ENCODE data around the gene OR2A7.
"Not testable (repeated sequence)": the region's sequence is repeated elsewhere in the genome, so short reads cannot be mapped to it uniquely, and the experiment has no call there.

The OR2A7 gene, protein sequence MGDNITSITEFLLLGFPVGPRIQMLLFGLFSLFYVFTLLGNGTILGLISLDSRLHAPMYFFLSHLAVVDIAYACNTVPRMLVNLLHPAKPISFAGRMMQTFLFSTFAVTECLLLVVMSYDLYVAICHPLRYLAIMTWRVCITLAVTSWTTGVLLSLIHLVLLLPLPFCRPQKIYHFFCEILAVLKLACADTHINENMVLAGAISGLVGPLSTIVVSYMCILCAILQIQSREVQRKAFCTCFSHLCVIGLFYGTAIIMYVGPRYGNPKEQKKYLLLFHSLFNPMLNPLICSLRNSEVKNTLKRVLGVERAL

DNA sequence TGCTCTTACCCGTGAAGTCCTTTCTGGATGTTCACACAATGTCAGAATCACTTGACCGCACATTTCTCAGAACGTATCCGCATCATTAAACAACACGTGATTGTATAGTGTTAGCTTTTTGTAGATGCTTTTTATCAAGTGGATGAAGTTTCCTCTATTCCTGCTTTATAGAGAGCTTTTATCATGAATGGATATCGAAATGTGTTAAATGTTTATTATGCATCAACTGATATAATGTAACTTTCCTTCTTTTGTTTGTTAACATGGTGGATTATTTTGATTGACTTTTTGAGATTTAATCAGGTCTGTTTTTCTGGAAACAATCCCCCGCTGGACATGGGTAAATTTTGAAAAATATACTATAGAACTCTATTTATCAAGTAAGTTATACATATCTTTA is at the start of gene OR2A7:
OR2A7 (minus strand) TSS at position 101 of the 400 bp plus-strand sequence. CDS start 5,164 bp downstream, outside the sequence.
- not testable (repeated sequence) for DNase-seq

DNA sequence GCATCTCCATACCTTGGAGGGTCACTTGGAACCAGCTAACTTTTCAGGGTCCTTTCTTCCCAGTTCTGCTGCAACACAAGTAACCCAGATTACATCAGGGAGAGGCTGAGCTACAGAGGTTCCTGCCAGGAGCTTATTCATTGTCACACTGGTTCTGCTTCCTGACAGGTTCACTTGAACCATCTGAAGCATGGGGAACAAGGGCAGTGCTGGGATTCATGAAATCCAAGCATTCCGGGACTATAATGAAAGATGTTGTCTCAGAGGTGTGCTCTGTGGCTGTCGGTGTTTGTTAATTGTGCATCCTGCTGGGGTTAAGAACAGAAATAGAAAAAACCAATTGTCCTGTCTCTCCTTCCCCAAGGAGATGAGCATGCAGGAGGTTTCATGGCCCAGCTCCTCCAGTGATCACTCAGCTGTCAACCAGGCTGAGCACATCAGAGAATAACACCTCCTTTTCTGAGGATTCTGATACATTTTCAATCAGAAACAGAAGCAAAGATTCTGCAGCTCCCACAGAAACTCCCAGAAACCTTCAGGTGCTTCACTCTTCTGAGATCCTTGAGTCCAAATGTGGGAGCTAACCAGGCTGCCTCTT is 47.4 kb upstream of the OR2A7 start, which contains the start of gene OR2A1:
OR2A1 (plus strand) TSS at position 548 of the 598 bp plus-strand sequence. CDS start 5,706 bp downstream, outside the sequence.
- not testable (repeated sequence) for DNase-seq

DNA sequence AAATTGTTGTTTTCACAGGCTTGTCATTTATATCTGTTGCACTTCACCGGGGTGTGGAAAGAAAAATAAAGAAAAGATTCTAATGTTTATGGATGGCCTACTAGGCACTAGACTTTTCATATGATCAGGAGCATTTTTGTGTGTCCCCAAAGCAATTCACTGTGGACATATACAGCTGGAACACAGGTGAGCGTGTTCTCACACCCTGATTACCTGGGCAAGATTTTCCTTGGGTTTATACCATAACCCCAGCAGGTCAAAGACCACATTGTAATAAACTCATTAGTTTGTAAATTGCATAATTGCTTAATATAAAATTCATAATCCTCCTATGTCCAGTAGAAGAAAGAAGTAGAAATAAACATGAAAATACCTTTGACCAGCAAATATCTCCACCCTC is 46.6 kb upstream of the OR2A7 start:
- DNase-seq, result not testable (repeated sequence)

DNA sequence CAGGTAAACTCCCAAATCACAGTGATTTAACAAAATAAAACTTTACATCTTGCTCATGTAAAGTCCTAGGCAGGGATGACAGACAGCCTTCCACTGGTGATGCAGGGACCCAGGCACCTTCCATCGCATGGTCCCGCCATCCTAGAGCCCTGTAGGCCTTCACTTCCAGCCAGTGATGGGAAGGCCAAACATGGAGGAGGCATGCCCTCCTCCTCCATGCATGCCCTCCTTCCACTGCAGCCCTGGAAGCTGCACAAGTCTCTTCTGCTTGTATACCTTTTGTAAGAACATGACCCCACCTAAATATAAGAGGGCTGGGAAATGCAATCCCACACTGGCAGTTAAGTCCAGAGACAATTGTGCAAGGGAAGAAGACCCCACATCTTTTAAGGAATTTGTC is 45.1 kb upstream of the OR2A7 start:
- not testable (repeated sequence) for DNase-seq

DNA sequence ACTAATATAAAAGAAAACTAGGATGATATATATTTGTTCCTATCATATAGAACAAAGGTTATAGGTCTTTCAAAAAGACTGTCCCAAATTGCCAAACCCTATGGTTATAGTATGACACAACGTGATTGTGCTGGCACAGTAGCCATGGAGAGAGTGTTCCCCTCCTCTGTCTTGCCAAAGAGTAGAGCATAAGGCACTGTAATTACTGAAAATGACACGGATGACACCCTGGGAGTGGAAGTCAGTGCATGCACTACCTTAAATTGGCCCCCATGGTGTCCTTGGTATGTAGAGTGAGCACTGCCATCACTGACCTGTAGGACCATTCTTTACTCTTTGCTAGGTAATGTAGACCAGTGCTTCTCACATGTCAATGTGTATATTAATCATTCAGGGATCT is 40.6 kb upstream of the OR2A7 start:
- not testable (repeated sequence) for DNase-seq

DNA sequence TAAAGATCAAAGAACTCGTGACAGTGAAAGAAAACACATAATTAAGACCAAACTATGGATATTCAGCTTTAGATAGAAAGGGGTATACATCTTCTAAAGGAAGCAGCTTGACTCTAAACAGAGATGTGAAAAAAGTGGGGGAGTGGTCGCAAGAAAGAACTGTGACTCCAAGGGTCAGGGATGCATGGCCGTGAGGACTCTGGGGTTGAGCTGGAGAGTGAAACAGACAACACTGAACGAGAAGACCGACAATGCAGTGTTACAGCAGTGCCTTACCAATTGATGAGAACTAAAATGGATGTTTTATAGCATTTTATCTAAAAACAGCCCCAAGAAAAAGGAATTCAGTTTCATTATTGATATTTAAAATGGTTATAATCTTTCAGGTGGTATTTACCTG is 39.0 kb upstream of the OR2A7 start:
- DNase-seq, result not testable (repeated sequence)

DNA sequence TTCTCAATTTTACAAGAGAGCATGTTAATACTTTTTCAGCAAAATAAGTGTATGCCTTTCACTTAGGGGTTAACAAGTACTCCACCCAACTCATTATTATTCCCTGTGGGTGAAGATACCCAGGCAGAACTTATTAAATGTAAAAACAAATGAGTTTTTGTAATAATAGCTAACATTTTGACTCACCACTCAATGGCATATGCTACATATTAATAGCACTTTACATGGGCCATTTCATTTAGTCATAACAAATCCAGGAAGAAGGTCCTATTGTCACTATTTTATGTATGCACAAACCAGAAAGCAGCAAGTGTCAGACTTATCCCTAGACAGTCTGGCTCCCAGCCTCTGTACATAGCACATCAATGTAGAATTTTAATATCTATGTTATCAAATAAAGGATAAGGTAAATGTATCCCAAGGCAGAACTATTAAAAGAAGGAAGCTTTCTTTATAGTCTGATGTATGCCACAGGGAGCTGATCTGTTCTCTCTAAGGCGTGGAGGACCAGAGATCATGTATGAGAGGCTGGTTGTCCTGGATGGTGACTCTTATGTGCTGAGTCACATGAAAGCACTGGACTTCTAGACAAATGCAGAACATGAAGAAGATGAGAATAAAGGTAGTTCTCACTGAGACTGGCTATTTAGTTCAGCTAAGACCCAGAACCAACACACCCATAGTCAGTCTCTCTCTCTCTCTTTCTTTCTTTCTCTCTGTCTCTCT is 38.1 kb upstream of the OR2A7 start:
- not testable (repeated sequence) for DNase-seq

DNA sequence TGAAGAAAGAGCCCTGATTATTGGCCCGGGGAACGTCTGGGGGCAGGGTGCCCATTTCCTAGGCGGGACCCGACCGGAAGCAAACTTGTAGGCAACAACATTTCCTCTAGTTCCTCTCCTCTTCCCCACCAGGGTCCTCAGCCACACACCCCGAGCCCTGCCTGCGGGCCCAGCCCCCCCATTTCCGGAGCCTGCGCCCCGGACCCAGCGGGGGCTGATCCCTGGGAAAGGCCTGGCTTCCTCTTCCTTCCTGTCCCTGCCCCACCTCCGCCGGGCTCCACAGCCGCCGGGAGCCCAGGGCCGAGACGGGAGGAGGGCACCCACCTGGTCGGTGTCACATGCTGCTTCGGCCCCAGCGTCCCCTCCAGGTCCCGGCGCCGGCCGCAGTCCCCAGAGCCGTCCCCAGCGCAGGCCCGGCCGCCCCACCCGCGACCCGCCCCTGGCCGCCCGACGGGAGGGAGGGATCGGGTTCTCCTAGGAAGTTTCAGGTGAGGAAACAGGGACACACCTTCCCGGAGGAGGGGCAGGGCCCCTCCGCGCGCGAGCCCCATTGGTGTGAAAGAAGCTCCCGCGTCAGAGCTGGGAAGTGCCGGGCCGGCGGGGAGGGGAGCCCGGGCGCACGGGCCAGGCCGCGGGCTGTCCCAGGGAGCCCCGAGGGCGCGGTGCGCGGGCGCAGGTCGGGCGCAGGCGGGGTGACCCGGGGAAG is 29.4 kb upstream of the OR2A7 start:
- DNase-seq, result peak in 1 of 2 donors; percentile 21

DNA sequence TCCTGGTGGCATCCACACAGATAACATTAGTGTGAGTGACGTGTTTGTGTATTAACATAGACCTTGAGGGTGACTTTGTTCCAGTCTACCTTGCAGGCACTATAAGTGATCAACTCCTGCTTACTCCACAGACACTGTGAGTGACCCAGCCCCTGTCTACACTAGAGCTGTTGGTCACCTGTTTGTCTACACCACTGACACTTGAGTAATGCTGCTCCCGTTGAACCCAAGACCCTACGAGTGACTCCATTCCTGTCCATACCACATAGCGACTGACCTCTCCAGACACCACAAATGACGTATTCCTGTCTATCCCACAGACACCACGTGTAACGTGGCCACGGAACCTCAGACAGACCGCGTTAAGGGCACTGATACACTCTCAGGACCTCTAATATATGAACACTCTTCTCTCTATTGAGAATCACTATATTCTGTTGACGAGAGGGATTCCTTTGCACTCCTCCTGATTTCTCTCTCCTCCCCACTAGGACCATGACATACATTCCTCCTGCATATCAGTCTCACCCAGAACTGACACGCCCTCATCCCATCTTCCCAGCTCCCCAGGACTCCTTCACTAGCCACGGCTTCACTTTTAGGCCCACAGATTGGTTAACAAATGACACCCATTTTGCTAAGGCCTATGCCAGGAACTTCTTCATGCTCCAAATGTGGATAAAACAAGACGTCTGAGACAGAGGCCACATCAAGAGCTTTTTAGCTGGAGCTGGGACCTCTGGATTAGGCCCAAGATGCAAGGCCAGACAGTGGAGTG is 28.0 kb upstream of the OR2A7 start:
- DNase-seq, result peak in 1 of 2 donors; percentile 13

DNA sequence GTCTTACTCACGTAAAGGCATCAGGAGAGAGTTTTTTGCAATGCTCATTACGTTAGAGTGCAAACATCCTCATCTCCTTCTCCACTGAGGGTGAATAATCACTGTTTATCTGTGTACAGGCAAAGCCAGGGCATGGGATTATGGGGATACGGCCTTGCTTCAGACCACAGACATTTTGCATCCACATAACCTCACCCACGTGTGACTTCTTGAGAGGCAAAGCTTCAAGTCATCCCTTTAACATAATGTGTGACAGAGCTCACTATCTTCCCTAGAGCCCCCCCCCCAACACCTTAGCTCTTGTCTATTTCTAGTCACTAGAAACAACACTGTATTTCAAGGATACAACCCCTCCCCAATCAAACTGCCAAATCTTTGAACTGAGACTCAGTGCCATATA is 27.0 kb upstream of the OR2A7 start:
- DNase-seq, result peak in 1 of 2 donors; percentile 0

DNA sequence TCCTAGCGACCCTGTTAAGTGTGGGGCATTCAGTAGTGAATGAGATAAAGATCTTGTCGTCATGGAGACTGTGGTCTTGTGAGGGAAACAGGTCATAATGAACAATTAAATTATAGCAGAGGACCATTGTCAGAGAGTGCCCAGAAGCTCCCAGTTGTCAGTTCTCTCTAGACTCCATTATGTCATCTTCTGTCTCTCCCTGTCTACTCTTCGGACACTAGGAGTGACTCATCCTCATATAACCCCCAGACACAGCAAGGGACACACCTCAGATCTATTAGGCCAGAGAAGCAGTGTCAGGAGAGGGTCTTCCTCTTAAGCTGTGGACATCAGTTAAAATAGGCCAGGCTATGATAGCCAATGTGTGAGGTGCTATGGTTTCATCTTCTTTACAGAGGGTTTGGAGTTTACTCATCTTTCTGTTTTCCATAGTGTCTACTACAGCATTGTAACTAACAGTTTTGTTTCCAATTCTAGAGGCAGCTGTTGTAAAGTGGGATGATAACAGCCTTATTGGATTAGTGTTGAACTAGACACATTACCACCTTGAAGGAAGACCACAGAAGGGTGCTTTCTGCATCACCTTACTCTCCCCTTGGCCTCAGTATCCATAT is 22.7 kb upstream of the OR2A7 start:
- not testable (repeated sequence) for DNase-seq

DNA sequence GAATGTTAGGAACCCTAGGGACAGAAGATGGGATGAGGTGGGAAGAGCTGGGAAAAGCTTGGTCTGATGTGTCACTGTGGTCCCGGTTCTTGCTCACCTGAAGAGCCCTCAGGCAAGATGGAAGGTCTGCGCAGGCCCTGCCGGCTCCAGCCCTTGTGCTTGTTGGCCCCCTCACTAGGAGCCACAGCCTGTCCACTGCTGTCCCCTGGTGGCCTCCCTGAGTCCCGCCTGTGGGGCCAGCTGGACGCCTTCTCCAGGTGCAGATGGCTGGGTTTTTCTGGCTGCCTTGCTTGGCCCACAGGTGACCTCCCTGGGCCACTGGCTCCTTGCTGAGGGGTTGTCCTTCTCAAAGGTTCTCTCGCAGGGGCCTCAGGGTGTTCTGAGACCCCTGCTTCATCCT is 19.1 kb upstream of the OR2A7 start:
- not testable (repeated sequence) for DNase-seq

DNA sequence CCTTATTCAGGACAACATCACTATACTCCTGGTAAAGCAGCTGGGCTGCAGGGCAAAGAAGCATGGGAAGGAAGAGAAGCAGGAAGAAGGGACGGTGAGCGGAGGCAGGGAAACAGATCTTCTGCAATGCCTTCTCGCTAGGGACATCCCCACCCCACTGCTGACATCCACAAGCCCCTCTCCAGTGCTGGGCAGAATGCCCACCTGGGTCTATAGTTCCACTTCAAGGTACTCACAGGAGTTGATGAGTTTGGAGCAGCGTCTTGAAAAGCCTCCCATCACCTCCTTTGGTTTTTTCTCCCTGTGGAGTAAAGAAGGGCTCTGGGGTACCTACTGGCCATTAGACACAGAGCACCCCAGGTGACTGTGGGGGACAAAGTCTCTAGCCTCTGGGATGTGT is 17.9 kb upstream of the OR2A7 start:
- not testable (repeated sequence) for DNase-seq

DNA sequence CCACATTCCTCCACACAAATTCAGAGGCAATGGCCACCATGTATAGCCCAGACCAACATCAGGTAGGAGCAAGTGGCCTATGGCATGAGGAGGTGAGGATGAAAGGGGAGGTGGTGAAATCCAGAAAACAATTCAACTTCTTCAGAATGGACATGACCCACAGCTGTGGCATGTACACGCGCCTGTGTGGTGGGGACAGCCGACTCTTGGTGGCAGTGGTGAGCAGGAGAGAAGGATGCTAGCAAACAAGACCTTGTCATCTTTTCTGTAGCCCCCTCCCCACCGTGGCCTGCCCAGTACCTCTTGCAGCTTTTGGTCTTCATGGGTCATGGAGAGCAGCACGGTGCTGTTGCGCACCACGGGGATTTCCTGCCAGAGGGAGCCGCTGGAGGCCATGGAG is 17.4 kb upstream of the OR2A7 start:
- DNase-seq, result not testable (repeated sequence)

DNA sequence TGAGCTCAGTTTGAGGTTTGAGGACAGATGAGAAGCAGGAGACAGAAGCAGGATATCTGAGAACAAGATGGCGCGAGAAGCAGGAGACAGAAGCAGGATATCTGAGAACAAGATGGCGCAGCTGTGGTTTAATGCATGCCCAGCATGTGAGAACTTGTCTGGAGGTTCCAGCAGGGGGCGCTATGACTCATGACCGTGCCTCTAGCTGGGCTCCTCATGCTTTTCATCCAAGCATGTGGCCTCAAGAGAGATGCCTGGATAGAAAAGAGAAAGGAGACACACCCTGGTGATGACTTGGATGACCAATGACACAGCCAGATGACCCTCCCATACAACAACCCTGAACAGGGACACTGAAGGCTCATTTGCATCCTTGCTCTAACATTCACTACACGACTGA is 15.4 kb upstream of the OR2A7 start:
- DNase-seq, result not testable (repeated sequence)

DNA sequence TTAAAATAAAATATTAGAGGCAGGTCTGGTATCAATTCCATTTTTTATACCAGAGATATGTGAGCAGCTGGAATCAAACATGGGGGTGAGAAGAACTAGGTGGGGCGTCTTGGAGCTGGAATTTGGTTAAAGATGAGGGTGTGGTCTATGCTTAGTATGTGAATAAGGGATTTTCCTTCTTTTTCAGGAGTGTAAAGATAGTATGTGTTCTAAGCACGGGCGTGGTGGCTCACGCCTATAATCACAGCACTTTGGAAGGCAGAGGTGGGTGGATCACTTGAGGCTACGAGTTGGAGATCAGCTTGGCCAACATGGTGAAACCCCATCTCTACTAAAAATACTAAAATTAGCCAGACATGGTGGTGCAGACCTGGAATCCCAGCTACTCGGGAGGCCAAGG is 10.7 kb upstream of the OR2A7 start:
- DNase-seq, result not testable (repeated sequence)

DNA sequence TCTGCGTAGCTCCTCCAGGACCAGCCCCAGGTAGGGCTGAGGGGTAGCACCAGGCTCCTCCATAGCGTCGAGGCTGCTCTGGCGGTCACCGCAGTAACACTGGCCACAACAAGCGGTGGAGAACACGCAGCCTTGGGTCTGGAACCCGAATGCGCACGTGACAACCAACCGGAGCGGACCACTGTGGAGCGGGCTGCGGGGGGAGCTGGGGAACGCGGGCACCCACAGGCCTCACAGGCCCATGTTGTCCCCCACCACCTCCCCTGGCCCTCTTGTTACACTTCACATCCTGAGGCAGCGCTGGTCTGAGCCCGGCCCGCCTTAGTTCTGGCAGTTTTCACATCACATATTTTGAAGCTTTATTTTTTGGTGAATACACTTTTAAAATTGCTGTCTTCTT is 4.6 kb upstream of the OR2A7 start, which contains the start of gene CTAGE8:
CTAGE8 (minus strand) TSS at position 101 of the 400 bp plus-strand sequence; CDS start at position 63, 38 bp downstream.
- not testable (repeated sequence) for DNase-seq

DNA sequence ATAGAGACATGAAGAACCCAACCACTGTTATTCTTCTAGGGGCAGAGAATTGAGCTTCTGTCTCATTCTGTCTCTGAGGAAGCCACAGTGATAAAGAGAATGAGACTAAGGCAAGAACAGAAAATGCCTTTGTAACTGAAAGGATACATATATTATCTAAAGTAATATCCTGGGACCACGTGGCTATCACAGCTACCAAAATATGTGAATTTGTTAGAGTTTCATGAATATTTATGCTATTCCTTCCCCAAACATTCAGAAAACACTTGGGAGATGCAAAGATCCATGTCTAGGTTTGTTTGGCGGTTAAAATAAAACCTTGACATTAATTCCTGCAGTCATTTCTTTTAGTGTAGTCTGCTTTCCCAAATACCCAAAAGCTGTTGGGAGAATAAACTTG is 2.5 kb downstream of the OR2A7 start:
- not testable (repeated sequence) for DNase-seq

DNA sequence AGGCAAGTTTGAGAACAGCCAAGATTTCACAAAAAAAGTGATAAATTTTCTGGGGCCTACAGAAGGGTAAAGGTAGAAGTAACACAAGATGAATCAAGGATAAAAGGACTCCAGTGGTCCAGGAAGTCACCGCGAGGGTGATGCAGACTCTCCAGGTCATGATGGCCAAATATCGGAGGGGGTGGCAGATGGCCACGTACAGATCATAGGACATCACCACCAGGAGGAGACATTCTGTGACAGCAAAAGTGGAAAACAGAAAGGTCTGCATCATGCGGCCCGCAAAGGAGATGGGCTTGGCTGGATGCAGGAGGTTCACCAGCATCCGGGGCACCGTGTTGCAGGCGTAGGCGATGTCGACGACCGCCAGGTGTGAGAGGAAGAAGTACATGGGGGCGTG is 5.5 kb downstream of the OR2A7 start:
- DNase-seq, result not testable (repeated sequence)

DNA sequence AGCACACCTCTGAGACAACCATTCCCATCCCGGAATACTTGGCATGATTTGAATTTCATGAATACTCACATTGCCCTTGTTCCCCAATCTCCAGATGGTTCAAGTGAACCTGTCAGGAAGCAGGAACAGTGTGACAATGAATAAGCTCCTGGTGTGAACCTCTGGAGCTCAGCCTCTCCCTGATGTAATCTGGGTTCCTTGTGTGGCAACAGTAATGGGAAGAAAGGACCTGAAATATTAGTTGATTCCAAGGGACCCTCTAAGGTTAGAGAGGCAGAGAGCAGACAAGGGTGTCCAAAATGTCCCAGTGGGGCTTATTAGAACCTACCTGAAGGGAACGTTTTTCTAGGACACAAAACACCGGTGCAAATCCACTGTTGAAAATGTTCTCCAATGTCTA is 8.5 kb downstream of the OR2A7 start:
- DNase-seq, result no peak

DNA sequence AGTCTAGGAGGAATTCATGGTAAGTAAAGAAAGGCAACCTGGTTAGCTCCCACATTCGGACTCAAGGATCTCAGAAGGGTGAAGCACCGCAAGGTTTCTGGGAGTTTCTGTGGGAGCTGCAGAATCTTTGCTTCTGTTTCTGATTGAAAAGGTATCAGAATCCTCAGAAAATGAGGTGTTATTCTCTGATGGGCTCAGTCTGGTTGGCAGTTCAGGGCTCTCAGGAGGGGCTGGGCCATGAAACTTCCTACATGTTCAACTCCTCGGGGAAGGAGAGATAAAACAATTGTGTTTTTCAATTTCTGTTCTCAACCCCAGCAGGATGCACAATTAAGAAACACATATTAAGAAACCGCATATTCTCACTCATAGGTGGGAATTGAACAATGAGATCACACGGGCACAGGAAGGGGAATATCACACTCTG is 9.1 kb downstream of the OR2A7 start:
- DNase-seq, result no peak
